Measurements from ENCODE around the gene ZC3H10. TPM values are rescaled to one million over a fixed set of nuclear protein-coding genes. Genes with fewer than 3 reads are reported as not detected.

ZC3H10 gene
- total RNA-seq, 1 donor from 2014 or later, result 4.1 TPM

DNA sequence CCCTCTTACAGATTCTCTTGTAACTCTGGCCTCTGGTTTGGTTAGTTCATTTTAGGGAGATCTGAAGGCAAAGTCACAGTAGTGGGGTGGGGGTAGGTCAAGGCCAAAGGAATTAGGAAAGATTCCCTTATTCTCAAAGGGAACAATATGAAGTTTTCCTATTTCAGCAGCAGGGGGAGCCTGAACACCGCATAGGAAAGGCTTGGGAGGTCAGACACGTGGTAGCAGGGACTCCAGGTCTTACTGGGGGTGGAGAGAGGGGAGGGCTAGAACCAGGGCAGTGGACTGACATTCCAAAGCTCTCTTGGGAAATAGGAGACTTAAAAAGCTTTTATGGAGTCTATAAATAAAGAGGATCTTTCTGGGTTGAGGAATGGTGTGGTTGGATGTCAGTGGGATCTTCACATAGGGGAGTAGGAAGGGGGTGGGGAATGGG is 1.3 kb downstream of the ZC3H10 start:
- Histone ChIP-seq H4K20me1 (ENCODE audit: insufficient read depth, low read length) (peaks cover 11% of the 10 kb centered on the region), H3K79me2 (ENCODE audit: insufficient read depth, low read length) (peaks cover 27% of the 10 kb centered on the region), H3K9me3 (ENCODE audit: insufficient read depth, low read depth, low read length) (no peaks in the 10 kb centered on the region), H3K27ac (ENCODE audit: low read depth, low read length) (peak overlapping the region; percentile 69), H2AFZ (ENCODE audit: low read depth, low read length) (no peak overlapping the region), H3K36me3 (ENCODE audit: insufficient read depth, low read length) (peaks cover 5% of the 10 kb centered on the region), H3K4me1 (ENCODE audit: insufficient read depth, low read length) (peaks cover 24% of the 10 kb centered on the region), H3K9ac (ENCODE audit: low read length) (peak overlapping the region; percentile 98), H3K27me3 (ENCODE audit: insufficient read depth, low read length) (no peaks in the 10 kb centered on the region), H3K4me2 (ENCODE audit: low read length) (peak overlapping the region; percentile 98), H3K4me3 (ENCODE audit: insufficient read depth, low read depth, low read length) (peak overlapping the region; percentile 99)
- Mint-ChIP-seq H3K9me3 (ENCODE audit: unreplicated experiment) (no peaks in the 10 kb centered on the region), H3K27me3 (ENCODE audit: low read depth, unreplicated experiment) (no peaks in the 10 kb centered on the region), H3K4me3 (ENCODE audit: unreplicated experiment) (peak overlapping the region; percentile 96), H3K27ac (ENCODE audit: unreplicated experiment) (peak overlapping the region; percentile 93), H3K36me3 (ENCODE audit: low read depth, unreplicated experiment) (peaks cover 20% of the 10 kb centered on the region), H3K4me1 (ENCODE audit: low read depth, unreplicated experiment) (peaks cover 22% of the 10 kb centered on the region)
- TF ChIP-seq EZH2 (IDR thresholded peaks at IDR 0.05; ENCODE audit: insufficient read depth, low read length) (no peak), CTCF (IDR thresholded peaks at IDR 0.05; ENCODE audit: insufficient read depth, low read depth, low read length) (peak; percentile 74)
- no peak for FAIRE-seq
- DNase-seq (ENCODE audit: low read depth), result peak; percentile 82

DNA sequence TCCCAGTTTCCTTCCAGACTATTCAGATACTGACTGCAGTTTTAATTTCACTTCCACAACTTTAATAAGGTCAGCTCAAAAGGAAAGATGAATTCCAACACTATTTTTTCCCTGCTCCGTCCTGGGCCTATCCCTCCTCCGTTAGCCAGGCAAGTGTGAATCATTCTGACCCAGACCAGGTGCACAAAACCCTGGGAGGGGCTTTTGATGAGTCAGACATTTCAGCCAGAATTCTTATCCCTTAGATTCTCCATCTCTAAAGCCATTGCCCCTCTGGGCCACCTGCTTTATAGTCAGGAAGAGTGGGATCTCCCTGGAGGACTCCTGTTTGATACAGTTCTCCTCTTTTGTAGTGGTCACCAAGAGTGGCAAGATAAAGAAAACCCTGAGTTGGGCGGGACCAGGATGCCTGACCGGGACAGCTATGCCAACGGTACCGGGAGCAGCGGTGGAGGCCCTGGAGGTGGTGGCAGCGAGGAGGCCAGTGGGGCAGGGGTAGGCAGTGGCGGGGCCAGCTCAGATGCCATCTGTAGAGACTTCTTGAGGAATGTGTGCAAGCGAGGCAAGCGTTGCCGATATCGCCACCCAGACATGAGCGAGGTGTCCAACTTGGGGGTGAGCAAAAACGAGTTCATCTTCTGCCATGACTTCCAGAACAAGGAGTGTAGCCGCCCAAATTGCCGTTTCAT is 2.2 kb downstream of the ZC3H10 start:
- Histone ChIP-seq H3K27ac (ENCODE audit: low read depth, low read length) (peak overlapping the region; percentile 61), H2AFZ (ENCODE audit: low read depth, low read length) (no peak overlapping the region), H3K36me3 (ENCODE audit: insufficient read depth, low read length) (peaks cover 5% of the 10 kb centered on the region), H4K20me1 (ENCODE audit: insufficient read depth, low read length) (peaks cover 11% of the 10 kb centered on the region), H3K27me3 (ENCODE audit: insufficient read depth, low read length) (no peaks in the 10 kb centered on the region), H3K9ac (ENCODE audit: low read length) (peak overlapping the region; percentile 98), H3K4me2 (ENCODE audit: low read length) (peak overlapping the region; percentile 98), H3K4me3 (ENCODE audit: insufficient read depth, low read depth, low read length) (no peak overlapping the region), H3K79me2 (ENCODE audit: insufficient read depth, low read length) (peaks cover 27% of the 10 kb centered on the region), H3K9me3 (ENCODE audit: insufficient read depth, low read depth, low read length) (no peaks in the 10 kb centered on the region), H3K4me1 (ENCODE audit: insufficient read depth, low read length) (peaks cover 23% of the 10 kb centered on the region)
- H3K4me1 Mint-ChIP-seq (ENCODE audit: low read depth, unreplicated experiment), result peaks cover 22% of the 10 kb centered on the region
- no peaks in the 10 kb centered on the region for H3K9me3 Mint-ChIP-seq (ENCODE audit: unreplicated experiment)
- peaks cover 19% of the 10 kb centered on the region for H3K36me3 Mint-ChIP-seq (ENCODE audit: low read depth, unreplicated experiment)
- peak overlapping the region; percentile 74 for H3K27ac Mint-ChIP-seq (ENCODE audit: unreplicated experiment)
- peak overlapping the region; percentile 96 for H3K4me3 Mint-ChIP-seq (ENCODE audit: unreplicated experiment)
- DNase-seq (ENCODE audit: low read depth) (peak; percentile 38), FAIRE-seq (no peak)
- no peak for TF ChIP-seq CTCF (IDR thresholded peaks at IDR 0.05; ENCODE audit: insufficient read depth, low read depth, low read length)
- no peak for TF ChIP-seq EZH2 (IDR thresholded peaks at IDR 0.05; ENCODE audit: insufficient read depth, low read length)
- H3K27me3 Mint-ChIP-seq (ENCODE audit: low read depth, unreplicated experiment), result no peaks in the 10 kb centered on the region
